Thymus (tissue), 11 donors: ENCODE results near the gene DCC. TPM values are rescaled to one million over a fixed set of nuclear protein-coding genes. Genes with fewer than 3 reads are reported as not detected.

ENCODE experiments used
- DNase-seq, 9 donors: peaks; one replicate each; pipeline ENCODE4 v3.0.0-alpha.2; 2013; ENCODE audit warnings: low spot score in 9 of 9, low read depth in 6 of 9, missing footprints in 1 of 9
- H3K27ac ChIP-seq, 2 donors: one replicate each; pipeline ENCODE4 v1.5.1; 2013; ENCODE audit warnings: control low read depth in 1 of 2, low read depth in 1 of 2, low read length in 1 of 2, mild to moderate bottlenecking in 1 of 2, moderate library complexity in 1 of 2
- H3K27me3 ChIP-seq, 2 donors: one replicate each; pipeline ENCODE4 v1.5.1; 2013; ENCODE audit warnings: low read length in 1 of 2; ENCODE audit not compliant: control insufficient read depth in 2 of 2, insufficient read depth in 1 of 2
- H3K36me3 ChIP-seq, 2 donors: one replicate each; pipeline ENCODE4 v1.5.1; 2013; ENCODE audit warnings: low read length in 1 of 2, mild to moderate bottlenecking in 1 of 2, moderate library complexity in 1 of 2; ENCODE audit not compliant: control insufficient read depth in 2 of 2, insufficient read depth in 2 of 2
- H3K4me1 ChIP-seq, 2 donors: one replicate each; pipeline ENCODE4 v1.5.1; 2013; ENCODE audit warnings: low read length in 2 of 2; ENCODE audit not compliant: control insufficient read depth in 2 of 2, insufficient read depth in 2 of 2
- H3K4me3 ChIP-seq, 2 donors: one replicate each; pipeline ENCODE4 v1.5.1; 2013; ENCODE audit warnings: low read length in 2 of 2, control low read depth in 1 of 2, mild to moderate bottlenecking in 1 of 2
- H3K9me3 ChIP-seq, 2 donors: one replicate each; pipeline ENCODE4 v1.5.1; 2013; ENCODE audit warnings: low read length in 1 of 2, mild to moderate bottlenecking in 1 of 2; ENCODE audit not compliant: control insufficient read depth in 2 of 2, insufficient read depth in 1 of 2
- WGBS: extraction: QIAGEN DNeasy Blood & Tissue Kit; methylation state at CpG from one replicate; pipeline ENCODE4 v1.1.7; 2013; 5-methylcytosine and 5-hydroxymethylcytosine counted together
- polyA plus RNA-seq: library from polyadenylated mRNA; stranded (reverse); fragments of 200-250 nt; gene quantifications from one replicate; pipeline ENCODE4 v1.2.3, GENCODE V29; 2013
- total RNA-seq: library from RNA; stranded (reverse); fragments of 120-200 nt; gene quantifications from one replicate; pipeline ENCODE4 v1.2.4, GENCODE V29; 2013
- donor health status: healthy.

Gene DCC
- total and polyA plus RNA-seq, 2 donors: 0.68 to 7.6 TPM

- Histone ChIP-seq H3K4me3 (no peak overlapping the region), H3K4me1 (no peaks in the 10 kb centered on the region), H3K27ac (no peak overlapping the region), H3K36me3 (no peaks in the 10 kb centered on the region), H3K27me3 (no peaks in the 10 kb centered on the region), H3K9me3 (no peaks in the 10 kb centered on the region)
- WGBS: 91% methylated on average over 4 of the region's 4 CpGs
- DNase-seq: no peak
These were observed 87.7 kb downstream of the DCC start for GRCh38 chr18:52427521-52428175.

GRCh38 chr18:52431683-52432082, 91.7 kb downstream of the DCC start:
- H3K36me3 ChIP-seq: no peaks in the 10 kb centered on the region
- H3K4me1 ChIP-seq: no peaks in the 10 kb centered on the region
- H3K27me3 ChIP-seq: no peaks in the 10 kb centered on the region
- 83% methylated on average over 5 of the region's 5 CpGs for WGBS
- no peak for DNase-seq
- H3K27ac ChIP-seq: no peak overlapping the region
- H3K9me3 ChIP-seq: no peaks in the 10 kb centered on the region
- H3K4me3 ChIP-seq: no peak overlapping the region

- Histone ChIP-seq H3K9me3 (no peaks in the 10 kb centered on the region), H3K27ac (no peak overlapping the region), H3K36me3 (no peaks in the 10 kb centered on the region), H3K27me3 (no peaks in the 10 kb centered on the region), H3K4me1 (no peaks in the 10 kb centered on the region), H3K4me3 (no peak overlapping the region)
- DNase-seq: no peak
These were observed 93.8 kb downstream of the DCC start for GRCh38 chr18:52433797-52434196.

GRCh38 chr18:52435301-52435700, 95.3 kb downstream of the DCC start:
- no peak for DNase-seq
- Histone ChIP-seq H3K4me3 (no peak overlapping the region), H3K36me3 (no peaks in the 10 kb centered on the region), H3K27me3 (no peaks in the 10 kb centered on the region), H3K9me3 (no peaks in the 10 kb centered on the region), H3K4me1 (no peaks in the 10 kb centered on the region), H3K27ac (no peak overlapping the region)
- 77% methylated on average over 7 of the region's 7 CpGs for WGBS

GRCh38 chr18:52437161-52437560, 97.2 kb downstream of the DCC start:
- no peaks in the 10 kb centered on the region for H3K36me3 ChIP-seq
- H3K9me3 ChIP-seq: no peaks in the 10 kb centered on the region
- H3K4me1 ChIP-seq: no peaks in the 10 kb centered on the region
- no peak for DNase-seq
- H3K4me3 ChIP-seq: no peak overlapping the region
- no peaks in the 10 kb centered on the region for H3K27me3 ChIP-seq
- H3K27ac ChIP-seq: no peak overlapping the region

- H3K9me3 ChIP-seq: no peaks in the 10 kb centered on the region
- WGBS: 86% methylated on average over 4 of the region's 4 CpGs
- H3K27ac ChIP-seq: no peak overlapping the region
- H3K36me3 ChIP-seq: no peaks in the 10 kb centered on the region
- H3K4me3 ChIP-seq: no peak overlapping the region
- no peak for DNase-seq
- no peaks in the 10 kb centered on the region for H3K27me3 ChIP-seq
- H3K4me1 ChIP-seq: no peaks in the 10 kb centered on the region
These were observed 99.5 kb downstream of the DCC start for GRCh38 chr18:52439457-52439856.

- no peaks in the 10 kb centered on the region for H3K36me3 ChIP-seq
- H3K27ac ChIP-seq: no peak overlapping the region
- no peaks in the 10 kb centered on the region for H3K9me3 ChIP-seq
- H3K4me1 ChIP-seq: no peaks in the 10 kb centered on the region
- no peak overlapping the region for H3K4me3 ChIP-seq
- no peaks in the 10 kb centered on the region for H3K27me3 ChIP-seq
- no peak for DNase-seq
These were observed 101.8 kb downstream of the DCC start for GRCh38 chr18:52441794-52442193.

- H3K36me3 ChIP-seq: no peaks in the 10 kb centered on the region
- H3K4me3 ChIP-seq: no peak overlapping the region
- H3K27ac ChIP-seq: no peak overlapping the region
- WGBS: 95% methylated on average over 2 of the region's 2 CpGs
- no peaks in the 10 kb centered on the region for H3K4me1 ChIP-seq
- no peak for DNase-seq
- no peaks in the 10 kb centered on the region for H3K9me3 ChIP-seq
- no peaks in the 10 kb centered on the region for H3K27me3 ChIP-seq
These were observed 102.7 kb downstream of the DCC start for GRCh38 chr18:52442686-52443085.

GRCh38 chr18:52451256-52451655, 111.3 kb downstream of the DCC start:
- no peaks in the 10 kb centered on the region for H3K36me3 ChIP-seq
- no peak overlapping the region for H3K4me3 ChIP-seq
- 76% methylated on average over 4 of the region's 4 CpGs for WGBS
- no peaks in the 10 kb centered on the region for H3K9me3 ChIP-seq
- H3K27ac ChIP-seq: no peak overlapping the region
- DNase-seq: no peak
- no peaks in the 10 kb centered on the region for H3K27me3 ChIP-seq
- no peaks in the 10 kb centered on the region for H3K4me1 ChIP-seq

GRCh38 chr18:52451851-52452250, 111.9 kb downstream of the DCC start:
- 91% methylated on average over 1 of the region's 1 CpG for WGBS
- no peaks in the 10 kb centered on the region for H3K9me3 ChIP-seq
- no peak overlapping the region for H3K4me3 ChIP-seq
- no peaks in the 10 kb centered on the region for H3K36me3 ChIP-seq
- DNase-seq: no peak
- no peaks in the 10 kb centered on the region for H3K27me3 ChIP-seq
- H3K27ac ChIP-seq: no peak overlapping the region
- H3K4me1 ChIP-seq: no peaks in the 10 kb centered on the region
